Activated CD4-positive, alpha-beta T cell treated with anti-CD3 and anti-CD28 coated beads, Interleukin-2, Interleukin-4, amounts not matched to agents 100 ng/mL and 50 ng/mL, durations not matched to agents 16 hours and 8 hours (primary cell): ENCODE results near the gene PCDHGA10.
"Not testable (repeated sequence)": the region's sequence is repeated elsewhere in the genome, so short reads cannot be mapped to it uniquely, and the experiment has no call there.

ENCODE experiments used
- DNase-seq: peaks from one replicate; pipeline ENCODE4 v3.0.0-alpha.2; 2020; ENCODE audit warnings: low spot score

PCDHGA10 gene

GRCh38 chr5:141412854-141413539 is at the start of gene PCDHGA10:
PCDHGA10 (plus strand) TSS chr5:141412987; CDS start chr5:141413176, 189 bp downstream.
- peak; percentile 57 for DNase-seq

GRCh38 chr5:141363952-141364660 is 48.7 kb upstream of the PCDHGA10 start, which contains the start of gene PCDHGA5:
PCDHGA5 (plus strand) TSS chr5:141364162; CDS start chr5:141364331, 169 bp downstream.
- DNase-seq, result no peak

DNA sequence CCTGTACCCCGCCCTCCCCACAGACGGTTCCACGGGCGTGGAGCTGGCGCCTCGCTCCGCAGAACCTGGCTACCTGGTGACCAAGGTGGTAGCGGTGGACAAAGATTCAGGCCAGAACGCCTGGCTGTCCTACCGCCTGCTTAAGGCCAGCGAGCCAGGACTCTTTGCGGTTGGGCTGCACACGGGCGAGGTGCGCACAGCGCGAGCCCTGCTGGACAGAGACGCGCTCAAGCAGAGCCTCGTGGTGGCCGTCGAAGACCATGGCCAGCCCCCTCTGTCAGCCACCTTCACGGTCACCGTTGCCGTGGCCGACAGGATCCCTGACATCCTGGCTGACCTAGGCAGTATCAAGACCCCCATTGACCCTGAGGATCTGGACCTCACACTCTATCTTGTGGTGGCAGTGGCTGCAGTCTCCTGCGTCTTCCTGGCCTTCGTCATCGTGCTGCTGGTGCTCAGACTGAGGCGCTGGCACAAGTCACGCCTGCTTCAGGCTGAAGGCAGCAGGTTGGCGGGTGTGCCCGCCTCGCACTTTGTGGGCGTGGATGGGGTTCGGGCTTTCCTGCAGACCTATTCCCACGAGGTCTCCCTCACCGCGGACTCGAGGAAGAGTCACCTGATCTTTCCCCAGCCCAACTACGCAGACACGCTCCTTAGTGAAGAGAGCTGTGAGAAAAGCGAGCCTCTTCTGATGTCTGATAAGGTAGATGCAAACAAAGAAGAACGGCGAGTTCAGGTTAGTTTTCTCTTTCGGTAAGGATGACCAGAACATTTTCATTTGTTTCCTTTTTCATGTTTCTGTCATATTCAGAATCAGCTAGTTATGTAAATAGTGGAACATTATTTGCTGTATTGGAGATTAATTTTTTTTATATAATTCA is 46.5 kb upstream of the PCDHGA10 start:
- no peak for DNase-seq

DNA sequence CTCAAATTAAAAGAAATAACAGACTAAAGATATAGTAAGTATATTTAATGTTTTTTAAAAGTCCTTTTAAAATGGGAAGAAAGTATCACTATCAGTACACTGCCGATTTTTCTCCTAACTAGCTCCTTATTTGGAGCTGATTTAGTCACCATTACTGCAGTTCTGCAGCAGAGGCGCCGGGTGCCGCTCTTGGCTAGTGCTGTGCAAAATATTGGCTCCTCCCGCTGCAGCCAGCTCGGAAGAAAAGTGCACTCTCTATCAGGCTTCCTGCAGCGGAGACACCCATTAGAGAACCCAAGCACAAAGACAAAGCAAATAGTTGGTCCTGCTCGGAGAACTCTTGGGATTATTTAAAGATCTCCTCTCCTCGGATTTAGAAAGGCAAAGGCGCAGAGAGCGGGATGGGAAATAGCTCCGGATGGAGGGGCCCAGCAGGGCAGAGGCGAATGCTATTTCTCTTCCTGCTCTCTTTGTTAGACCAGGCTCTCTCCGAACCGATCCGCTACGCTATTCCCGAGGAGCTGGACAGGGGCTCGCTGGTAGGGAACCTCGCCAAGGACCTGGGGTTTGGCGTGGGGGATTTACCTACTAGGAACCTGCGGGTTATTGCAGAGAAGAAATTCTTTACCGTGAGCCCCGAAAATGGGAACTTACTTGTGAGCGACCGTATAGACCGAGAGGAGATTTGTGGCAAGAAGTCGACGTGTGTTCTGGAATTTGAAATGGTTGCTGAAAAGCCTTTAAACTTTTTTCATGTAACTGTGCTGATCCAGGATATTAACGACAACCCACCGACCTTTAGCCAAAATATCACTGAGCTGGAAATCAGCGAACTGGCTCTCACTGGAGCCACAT is 42.6 kb upstream of the PCDHGA10 start, which contains the start of gene PCDHGB3:
PCDHGB3 (plus strand) TSS at position 249 of the 855 bp plus-strand sequence; CDS start at position 402, 153 bp downstream.
- peak; percentile 19 for DNase-seq

- no peak for DNase-seq
These were observed 41.0 kb upstream of the PCDHGA10 start for GRCh38 chr5:141371572-141372475.

GRCh38 chr5:141373673-141374317 is 39.0 kb upstream of the PCDHGA10 start, which contains the start of gene PCDHGA6:
PCDHGA6 (plus strand) TSS chr5:141373891; CDS start chr5:141374084, 193 bp downstream.
- no peak for DNase-seq

DNA sequence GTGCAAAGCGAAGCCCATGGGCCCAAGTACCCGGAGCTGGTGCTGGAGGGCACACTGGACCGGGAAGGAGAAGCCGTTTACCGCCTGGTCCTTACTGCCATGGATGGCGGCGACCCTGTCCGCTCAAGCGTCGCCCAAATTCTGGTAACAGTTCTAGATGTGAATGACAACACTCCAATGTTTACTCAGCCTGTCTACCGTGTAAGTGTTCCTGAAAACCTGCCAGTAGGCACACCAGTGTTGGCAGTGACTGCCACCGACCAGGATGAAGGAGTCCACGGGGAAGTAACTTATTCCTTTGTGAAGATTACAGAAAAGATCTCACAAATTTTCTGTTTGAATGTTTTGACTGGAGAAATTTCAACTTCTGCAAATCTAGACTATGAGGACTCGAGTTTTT is 38.2 kb upstream of the PCDHGA10 start:
- no peak for DNase-seq

DNA sequence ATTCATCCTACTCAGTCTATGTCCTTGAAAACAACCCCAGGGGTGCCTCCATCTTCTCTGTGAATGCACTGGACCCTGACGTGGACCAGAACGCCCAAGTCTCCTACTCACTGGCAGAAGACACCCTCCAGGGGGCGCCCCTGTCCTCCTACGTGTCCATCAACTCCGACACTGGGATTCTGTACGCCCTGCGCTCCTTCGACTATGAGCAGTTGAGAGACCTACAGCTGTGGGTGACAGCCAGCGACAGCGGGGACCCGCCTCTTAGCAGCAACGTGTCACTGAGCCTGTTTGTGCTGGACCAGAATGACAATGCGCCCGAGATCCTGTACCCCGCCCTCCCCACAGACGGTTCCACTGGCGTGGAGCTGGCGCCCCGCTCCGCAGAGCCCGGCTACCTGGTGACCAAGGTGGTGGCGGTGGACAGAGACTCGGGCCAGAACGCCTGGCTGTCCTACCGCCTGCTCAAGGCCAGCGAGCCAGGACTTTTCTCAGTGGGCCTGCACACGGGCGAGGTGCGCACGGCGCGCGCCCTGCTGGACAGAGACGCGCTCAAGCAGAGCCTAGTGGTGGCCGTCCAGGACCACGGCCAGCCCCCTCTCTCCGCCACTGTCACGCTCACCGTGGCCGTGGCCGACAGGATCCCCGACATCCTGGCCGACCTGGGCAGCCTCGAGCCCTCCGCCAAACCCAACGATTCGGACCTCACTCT is 37.2 kb upstream of the PCDHGA10 start:
- not testable (repeated sequence) for DNase-seq

GRCh38 chr5:141382469-141383294 is 30.1 kb upstream of the PCDHGA10 start, which contains the start of gene PCDHGA7:
PCDHGA7 (plus strand) TSS chr5:141382742; CDS start chr5:141382900, 158 bp downstream.
- DNase-seq, result no peak

DNA sequence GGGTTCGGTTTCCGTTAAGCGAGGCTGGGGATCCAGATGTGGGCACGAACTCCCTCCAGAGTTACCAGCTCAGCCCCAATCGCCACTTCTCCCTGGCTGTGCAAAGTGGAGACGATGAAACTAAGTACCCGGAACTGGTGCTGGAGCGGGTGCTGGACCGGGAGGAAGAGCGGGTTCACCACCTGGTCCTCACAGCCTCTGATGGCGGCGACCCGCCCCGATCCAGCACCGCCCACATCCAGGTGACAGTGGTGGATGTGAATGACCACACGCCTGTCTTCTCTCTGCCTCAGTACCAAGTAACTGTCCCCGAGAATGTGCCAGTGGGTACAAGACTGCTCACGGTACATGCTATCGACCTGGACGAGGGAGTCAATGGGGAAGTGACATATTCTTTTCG is 29.4 kb upstream of the PCDHGA10 start:
- no peak for DNase-seq

- no peak for DNase-seq
These were observed 28.1 kb upstream of the PCDHGA10 start for GRCh38 chr5:141384471-141385267.

- peak; percentile 25 for DNase-seq
These were observed 25.1 kb upstream of the PCDHGA10 start, which contains the start of gene PCDHGB4 for GRCh38 chr5:141387557-141388311. PCDHGB4 (plus strand) TSS chr5:141387698; CDS start chr5:141387885, 187 bp downstream.

DNA sequence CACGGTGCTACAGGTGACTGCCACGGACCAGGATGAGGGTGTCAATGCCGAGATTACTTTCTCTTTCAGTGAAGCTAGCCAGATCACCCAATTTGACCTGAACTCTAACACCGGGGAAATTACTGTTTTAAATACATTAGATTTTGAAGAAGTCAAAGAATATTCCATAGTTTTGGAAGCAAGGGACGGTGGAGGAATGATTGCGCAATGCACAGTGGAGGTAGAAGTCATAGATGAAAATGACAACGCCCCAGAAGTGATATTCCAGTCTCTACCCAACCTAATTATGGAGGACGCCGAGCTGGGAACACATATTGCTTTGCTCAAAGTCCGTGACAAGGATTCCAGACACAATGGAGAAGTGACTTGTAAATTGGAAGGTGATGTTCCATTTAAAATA is 24.1 kb upstream of the PCDHGA10 start:
- DNase-seq, result no peak

DNA sequence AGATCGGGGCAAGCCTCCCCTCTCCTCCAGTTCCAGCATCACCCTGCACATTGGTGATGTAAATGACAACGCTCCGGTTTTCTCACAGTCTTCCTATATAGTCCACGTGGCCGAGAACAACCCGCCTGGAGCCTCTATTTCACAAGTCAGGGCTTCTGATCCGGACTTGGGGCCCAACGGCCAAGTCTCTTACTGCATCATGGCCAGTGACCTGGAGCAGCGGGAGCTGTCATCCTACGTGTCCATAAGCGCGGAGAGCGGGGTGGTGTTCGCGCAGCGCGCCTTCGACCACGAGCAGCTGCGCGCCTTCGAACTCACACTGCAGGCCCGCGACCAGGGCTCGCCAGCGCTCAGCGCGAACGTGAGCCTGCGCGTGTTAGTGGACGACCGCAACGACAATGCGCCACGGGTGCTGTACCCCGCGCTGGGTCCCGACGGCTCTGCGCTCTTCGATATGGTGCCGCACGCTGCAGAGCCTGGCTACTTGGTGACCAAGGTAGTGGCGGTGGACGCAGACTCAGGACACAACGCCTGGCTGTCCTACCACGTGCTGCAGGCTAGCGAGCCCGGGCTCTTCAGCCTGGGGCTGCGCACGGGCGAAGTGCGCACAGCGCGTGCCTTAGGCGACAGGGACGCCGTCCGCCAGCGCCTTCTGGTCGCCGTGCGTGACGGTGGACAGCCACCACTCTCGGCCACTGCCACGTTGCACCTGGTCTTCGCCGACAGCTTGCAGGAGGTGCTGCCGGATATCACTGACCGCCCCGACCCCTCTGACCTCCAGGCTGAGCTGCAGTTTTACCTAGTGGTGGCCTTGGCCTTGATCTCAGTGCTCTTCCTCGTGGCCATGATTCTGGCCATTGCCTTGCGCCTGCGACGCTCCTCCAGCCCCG is 23.4 kb upstream of the PCDHGA10 start:
- no peak for DNase-seq
